Measurements from ENCODE around the gene PCLO.
"Not testable (repeated sequence)": the region's sequence is repeated elsewhere in the genome, so short reads cannot be mapped to it uniquely, and the experiment has no call there.

The PCLO gene

DNA sequence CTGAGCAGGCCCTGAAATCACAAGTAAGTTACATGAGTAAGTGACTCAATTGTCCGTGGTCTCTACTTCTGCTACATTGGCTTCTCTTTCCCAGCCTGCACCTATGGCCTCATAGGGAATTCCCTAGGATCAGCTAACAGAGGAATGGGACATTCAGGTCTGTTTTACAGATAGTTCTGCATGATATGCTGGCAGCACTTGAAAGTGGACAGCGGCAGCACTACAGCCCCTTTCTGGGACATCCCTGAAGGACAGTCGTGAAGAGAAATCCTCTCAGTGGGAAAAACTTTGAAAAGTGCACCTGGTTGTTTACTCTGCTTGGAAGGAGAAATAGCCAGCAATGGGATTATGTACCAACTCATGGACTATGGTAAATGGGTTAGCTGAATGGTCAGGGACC, 426.1 kb downstream of the PCLO start:
- no peak for DNase-seq (ENCODE audit: low read depth, low spot score)

DNA sequence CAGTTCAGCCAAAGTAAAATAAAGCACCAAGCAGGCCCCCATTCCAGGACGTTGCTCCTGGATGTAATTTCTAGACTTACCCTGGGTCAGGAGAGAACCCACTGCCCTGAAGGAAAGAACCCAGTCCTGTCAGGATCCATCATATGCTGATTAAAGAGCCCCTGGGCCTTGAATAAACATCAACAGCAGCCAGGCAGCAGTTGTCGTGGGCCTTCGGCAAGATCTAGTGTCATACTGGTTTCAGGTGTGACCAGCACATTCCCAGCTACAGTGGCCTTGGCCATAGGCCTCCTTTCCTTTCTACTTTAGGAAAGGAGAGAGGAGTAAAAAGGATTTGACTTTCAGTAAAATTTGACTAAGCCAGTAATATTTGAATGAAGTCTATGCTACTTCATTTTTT, 430.0 kb downstream of the PCLO start:
- no peak for DNase-seq (ENCODE audit: low read depth, low spot score)

- no peak for DNase-seq (ENCODE audit: low read depth, low spot score)
Observed at GRCh38 chr7:82729172-82730030, 433.3 kb downstream of the PCLO start.

DNA sequence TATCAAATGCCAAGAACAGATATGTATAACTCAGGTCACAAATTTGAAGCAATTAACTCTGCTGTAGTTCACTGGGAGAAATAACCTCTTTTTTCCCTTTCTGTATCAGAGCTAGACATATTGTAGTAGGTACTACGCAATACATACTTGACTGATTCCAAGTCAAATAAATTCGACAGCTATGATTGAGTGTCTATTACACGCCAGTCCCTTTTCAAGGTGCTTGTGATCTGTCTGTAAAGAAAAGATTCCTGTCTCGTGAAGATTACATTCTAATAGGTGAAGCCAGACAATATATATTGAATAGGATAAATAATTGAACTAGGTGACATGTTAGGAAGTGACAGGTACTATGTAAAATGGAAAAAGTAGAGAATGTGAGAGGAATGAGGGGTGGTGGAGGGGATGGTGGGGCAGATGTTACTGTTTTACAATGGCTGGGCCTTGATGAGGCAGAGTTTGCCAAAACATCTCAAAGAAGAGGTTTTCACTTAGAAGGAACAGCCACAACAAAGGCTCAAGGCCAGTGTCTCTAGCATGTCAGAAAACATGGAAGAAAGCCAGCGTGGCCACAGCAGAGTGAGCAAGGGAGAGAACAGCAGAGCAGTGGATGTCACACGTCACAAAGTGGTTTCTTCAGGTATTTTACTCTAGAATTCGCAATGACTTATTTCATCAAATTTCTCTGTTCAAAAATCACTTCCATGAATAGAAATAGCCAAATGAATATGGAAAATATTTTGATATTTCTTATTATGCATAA, 436.5 kb downstream of the PCLO start:
- DNase-seq (ENCODE audit: low read depth, low spot score) = no peak

- no peak for DNase-seq (ENCODE audit: low read depth, low spot score)
Observed at GRCh38 chr7:82723411-82723810, 439.3 kb downstream of the PCLO start.

GRCh38 chr7:82722946-82723345, 439.7 kb downstream of the PCLO start:
- no peak for DNase-seq (ENCODE audit: low read depth, low spot score)

- DNase-seq (ENCODE audit: low read depth, low spot score) = no peak
Observed at GRCh38 chr7:82715344-82715743, 447.3 kb downstream of the PCLO start.

- DNase-seq (ENCODE audit: low read depth, low spot score) = no peak
Observed at GRCh38 chr7:82714883-82715282, 447.8 kb downstream of the PCLO start.

DNA sequence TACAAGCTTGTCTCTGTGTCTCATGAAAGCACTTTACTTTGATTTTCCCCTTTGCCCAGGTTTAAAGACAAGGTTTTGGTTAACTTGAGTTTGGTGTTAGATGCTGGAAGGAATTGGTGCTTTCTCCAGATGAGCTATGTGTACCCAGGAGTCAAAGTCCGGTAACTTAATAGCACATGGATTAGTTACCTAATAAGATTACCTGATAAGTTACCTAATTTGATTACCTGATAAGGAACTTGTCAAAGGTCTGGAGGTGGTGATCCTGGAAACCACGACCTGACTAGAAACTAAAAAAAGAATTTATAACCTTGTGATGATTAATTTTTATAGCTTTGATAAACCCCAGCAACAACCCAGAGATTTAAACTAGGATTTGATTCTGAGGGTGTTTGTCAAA, 449.2 kb downstream of the PCLO start:
- no peak for DNase-seq (ENCODE audit: low read depth, low spot score)

DNA sequence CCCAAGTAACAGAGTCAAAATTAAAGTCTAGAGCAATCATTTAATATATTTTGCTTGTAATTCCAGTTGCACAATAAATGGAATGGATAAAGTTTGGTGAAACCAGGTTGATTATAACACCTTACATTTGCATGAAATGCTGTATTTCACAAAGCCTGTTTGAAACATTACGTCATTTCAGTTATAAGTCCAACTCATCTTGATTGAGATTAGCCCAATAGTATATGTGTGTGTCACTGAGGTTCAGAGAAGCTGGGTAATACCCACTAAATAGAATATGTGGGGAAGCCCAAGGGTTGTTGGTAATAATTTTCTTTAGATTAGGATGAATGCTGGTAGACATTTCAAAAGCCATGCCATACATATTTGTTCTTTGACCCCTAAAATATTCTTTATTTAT, 456.3 kb downstream of the PCLO start:
- not testable (repeated sequence) for DNase-seq (ENCODE audit: low read depth, low spot score)

GRCh38 chr7:82705517-82706260, 457.0 kb downstream of the PCLO start:
- no peak for DNase-seq (ENCODE audit: low read depth, low spot score)

DNA sequence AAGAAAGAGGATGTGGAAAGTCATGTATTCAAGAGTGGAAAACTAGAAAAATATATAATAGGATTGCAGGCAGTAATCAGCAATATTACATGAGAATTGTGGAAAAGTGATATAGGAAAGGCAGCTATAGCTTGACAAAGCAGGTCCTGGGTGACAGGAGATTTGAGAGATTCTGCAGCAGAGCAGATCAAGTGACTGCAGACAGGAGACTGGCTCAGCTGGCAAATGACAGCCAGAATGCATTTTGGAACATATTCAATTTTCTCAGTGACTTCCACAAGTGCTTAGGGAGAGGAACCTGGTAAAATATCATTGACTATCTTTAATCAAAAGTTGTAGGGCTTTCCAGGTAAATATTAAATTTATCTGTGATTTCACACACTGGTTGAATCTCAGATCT, 458.6 kb downstream of the PCLO start:
- no peak for DNase-seq (ENCODE audit: low read depth, low spot score)

Data from activated CD4-positive, CD25-positive, alpha-beta regulatory T cell treated with anti-CD3 and anti-CD28 coated beads, Interleukin-2, amount 50 U/mL, for 16 hours (primary cell).